PC-9 (cell line): ENCODE results near the gene TRA2B. TPM values are rescaled to one million over a fixed set of nuclear protein-coding genes. Genes with fewer than 3 reads are reported as not detected.

Source experiments
- Bru-seq: library from RNA; stranded (reverse); fragments of 400-500 nt; gene quantifications from one replicate; lab custom pipeline; 2021; lab: Mats Ljungman, UMichigan
- BruChase-seq, 2 experiments: library from RNA; stranded (reverse); fragments of 400-500 nt; gene quantifications; one replicate each; lab custom pipeline; 2021; lab: Mats Ljungman, UMichigan
- BruUV-seq: library from RNA; stranded (reverse); fragments of 400-500 nt; replicated peaks from 2 replicates; lab custom pipeline; 2021; lab: Mats Ljungman, UMichigan
- CTCF ChIA-PET: fragments of 300-600 bp; sonication (Branson Sonifier 250); formaldehyde crosslinking; loops from one replicate; lab custom pipeline; 2022; ENCODE audit warnings: antibody characterized with exemption; lab: Charles Lee
- POLR2A ChIA-PET: fragments of 300-600 bp; sonication (Branson Sonifier 250); formaldehyde crosslinking; loops from one replicate; lab custom pipeline; 2022; ENCODE audit warnings: antibody characterized with exemption; ENCODE audit not compliant: unreplicated experiment; lab: Charles Lee
- DNase-seq, 2 experiments: peaks; one replicate each; pipeline versions ENCODE4 v3.0.0 to v3.0.0-alpha.2; 2015 to 2022; ENCODE audit warnings: mixed read lengths in 1 of 2
- H2AFZ ChIP-seq: fragments of 200-600 bp; sonication (generic); 2 replicates; pipeline ENCODE4 v1.8.1; 2017; ENCODE audit warnings: antibody characterized with exemption
- H3F3A ChIP-seq: fragments of 200-600 bp; sonication (generic); 2 replicates; pipeline ENCODE4 v1.8.1; 2017; ENCODE audit warnings: antibody characterized with exemption, mild to moderate bottlenecking, low read depth; ENCODE audit not compliant: insufficient read depth
- H3K27ac ChIP-seq: fragments of 200-600 bp; sonication (generic); 2 replicates; pipeline ENCODE4 v1.6.1; 2016; ENCODE audit warnings: mixed run types
- H3K27me3 ChIP-seq: fragments of 200-600 bp; sonication (generic); 2 replicates; pipeline ENCODE4 v1.6.1; 2016; ENCODE audit warnings: low read depth, mixed run types; ENCODE audit not compliant: insufficient read depth
- H3K36me3 ChIP-seq: fragments of 200-600 bp; sonication (generic); 2 replicates; pipeline ENCODE4 v1.6.1; 2016; ENCODE audit warnings: low read depth, mixed run types
- H3K4me1 ChIP-seq: fragments of 200-600 bp; sonication (generic); replicated peaks from 2 replicates; pipeline ENCODE4 v1.6.1; 2016; ENCODE audit warnings: mixed run types; ENCODE audit not compliant: insufficient read depth
- H3K4me2 ChIP-seq: fragments of 200-600 bp; sonication (generic); 2 replicates; pipeline ENCODE4 v1.6.1; 2017; ENCODE audit warnings: mixed run types
- H3K4me3 ChIP-seq: fragments of 200-600 bp; sonication (generic); 2 replicates; pipeline ENCODE4 v1.6.1; 2016; ENCODE audit warnings: mixed run types
- H3K79me2 ChIP-seq: fragments of 200-600 bp; sonication (generic); 2 replicates; pipeline ENCODE4 v1.6.1; 2017; ENCODE audit warnings: low read depth, mixed run types
- H3K9me2 ChIP-seq: fragments of 200-600 bp; sonication (generic); 2 replicates; pipeline ENCODE4 v1.8.1; 2017; ENCODE audit warnings: mild to moderate bottlenecking; ENCODE audit not compliant: insufficient read depth
- H3K9me3 ChIP-seq: fragments of 200-600 bp; sonication (generic); 2 replicates; pipeline ENCODE4 v1.8.1; 2016; ENCODE audit warnings: low read depth; ENCODE audit not compliant: insufficient read depth
- H4K20me1 ChIP-seq: fragments of 200-600 bp; sonication (generic); 2 replicates; pipeline ENCODE4 v1.8.1; 2017; ENCODE audit not compliant: insufficient read depth
- EZH2 ChIP-seq: fragments of 200-600 bp; sonication (generic); IDR thresholded peaks from 2 replicates; pipeline ENCODE4 v1.8.0; 2017; ENCODE audit warnings: antibody characterized with exemption, low read depth
- intact Hi-C: fragments of 100-400 bp; cut with micrococcal nuclease; formaldehyde crosslinking; loops from one replicate; pipeline ENCODE4 v1.10.0; 2022; ENCODE audit not compliant: unreplicated experiment
- long read RNA-seq: library from polyadenylated mRNA; stranded (forward); transcript quantifications from one replicate; pipeline ENCODE4 v2.0.0, GENCODE V29; 2022
- total RNA-seq: library from RNA; stranded (reverse); gene quantifications from 2 replicates; pipeline ENCODE4 v1.2.3, GENCODE V29; 2021
- TF ChIP-seq, protein P1 (sequence below): fragments of 200-600 bp; sonication (generic); conservative IDR thresholded peaks from 2 replicates; pipeline ENCODE4 v1.6.1; 2017; ENCODE audit warnings: mixed run types, antibody characterized with exemption, mild to moderate bottlenecking, moderate library complexity

The TRA2B gene
- 117 and 158 TPM in 2 replicates for total RNA-seq
- Bru-seq, nascent RNA, result percentile 100 among the genes with signal in this experiment
- percentile 99 among the genes with signal in this experiment for BruChase-seq, experiment 1, labeled RNA remaining after a 2-hour chase
- BruChase-seq, experiment 2, labeled RNA remaining after a 6-hour chase, result percentile 98 among the genes with signal in this experiment
- long read RNA-seq, full-length matches to known transcripts, result 35 of 41 reads
- long read RNA-seq, partial matches to known transcripts, result 0 of 41 reads
- long read RNA-seq, other reads (novel, unspliced or antisense), result 6 of 41 reads

DNA sequence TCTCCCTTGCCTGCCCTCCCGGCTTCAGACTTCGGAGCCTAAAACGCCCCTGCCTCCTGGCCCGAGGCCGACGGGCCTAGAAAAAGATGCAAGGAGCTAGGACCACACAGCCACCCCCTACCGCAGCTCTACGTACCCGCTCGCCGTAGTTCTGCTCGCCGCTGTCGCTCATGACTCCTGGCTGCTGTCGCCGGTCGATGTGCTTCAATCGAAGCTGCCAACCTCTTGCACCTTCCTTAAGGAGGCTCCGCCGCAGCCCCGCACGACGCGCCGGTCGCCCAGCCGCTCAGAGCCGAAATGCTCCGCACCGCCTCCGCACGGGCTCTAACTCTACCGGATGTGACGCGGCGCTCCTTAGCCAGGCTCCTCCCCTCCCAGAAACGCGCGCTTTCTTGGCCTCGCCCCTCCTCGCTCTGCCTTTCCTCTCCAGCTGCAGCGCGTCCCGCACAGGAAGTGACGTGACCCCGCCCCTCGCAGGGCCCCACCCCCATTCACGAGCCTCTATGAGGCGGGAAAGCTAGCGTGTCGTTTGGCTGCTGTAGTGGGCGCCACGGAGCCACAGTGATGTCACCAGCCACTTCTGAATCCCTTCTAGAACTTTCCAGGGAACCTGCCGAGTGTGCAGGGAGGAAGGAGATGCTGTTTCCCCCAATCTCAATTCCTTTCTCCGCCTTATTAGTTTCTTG lies at the start of gene TRA2B:
Gene TRA2B (minus strand): TSS at position 326 of the 686 bp plus-strand sequence. CDS start 154 bp downstream, at position 172.
- intact Hi-C loops, result loop anchor here (1.0 to 2.0 kb wide), 2 partner anchors 22 to 115 kb away; no protein-coding TSS in a partner anchor
- Histone ChIP-seq H3K36me3 (peaks cover 31% of the 10 kb centered on the region), H3K4me2 (peak within 1 kb of the TSS; percentile 97), H3K27me3 (no peaks in the 10 kb centered on the region), H3K27ac (peak within 1 kb of the TSS; percentile 95), H3K4me3 (peak within 1 kb of the TSS; percentile 98), H3K79me2 (peaks cover 50% of the 10 kb centered on the region), H3K9me2 (no peaks in the 10 kb centered on the region), H3F3A (peaks cover 85% of the 10 kb centered on the region), H2AFZ (peak within 1 kb of the TSS; percentile 79), H3K9me3 (no peaks in the 10 kb centered on the region), H3K4me1 (peaks cover 64% of the 10 kb centered on the region), H4K20me1 (peaks cover 43% of the 10 kb centered on the region)
- ChIA-PET POLR2A (interaction anchor here (0.5 to 1.6 kb wide), 8 partner anchors 9 to 1249 kb away, joined by 3 to 24 read pairs (median 6); no protein-coding TSS in a partner anchor), CTCF (interaction anchor here (0.6 to 1.0 kb wide), 2 partner anchors 39 to 192 kb away, joined by 3 to 4 read pairs; no protein-coding TSS in a partner anchor)
- BruUV-seq, result no TSS peak
- peak; percentile 93 to 99 for DNase-seq
- no peak for TF ChIP-seq EZH2
- TF ChIP-seq, protein P1, sequence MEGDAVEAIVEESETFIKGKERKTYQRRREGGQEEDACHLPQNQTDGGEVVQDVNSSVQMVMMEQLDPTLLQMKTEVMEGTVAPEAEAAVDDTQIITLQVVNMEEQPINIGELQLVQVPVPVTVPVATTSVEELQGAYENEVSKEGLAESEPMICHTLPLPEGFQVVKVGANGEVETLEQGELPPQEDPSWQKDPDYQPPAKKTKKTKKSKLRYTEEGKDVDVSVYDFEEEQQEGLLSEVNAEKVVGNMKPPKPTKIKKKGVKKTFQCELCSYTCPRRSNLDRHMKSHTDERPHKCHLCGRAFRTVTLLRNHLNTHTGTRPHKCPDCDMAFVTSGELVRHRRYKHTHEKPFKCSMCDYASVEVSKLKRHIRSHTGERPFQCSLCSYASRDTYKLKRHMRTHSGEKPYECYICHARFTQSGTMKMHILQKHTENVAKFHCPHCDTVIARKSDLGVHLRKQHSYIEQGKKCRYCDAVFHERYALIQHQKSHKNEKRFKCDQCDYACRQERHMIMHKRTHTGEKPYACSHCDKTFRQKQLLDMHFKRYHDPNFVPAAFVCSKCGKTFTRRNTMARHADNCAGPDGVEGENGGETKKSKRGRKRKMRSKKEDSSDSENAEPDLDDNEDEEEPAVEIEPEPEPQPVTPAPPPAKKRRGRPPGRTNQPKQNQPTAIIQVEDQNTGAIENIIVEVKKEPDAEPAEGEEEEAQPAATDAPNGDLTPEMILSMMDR, result peak; percentile 22; the same call in 1 of the 2 replicates

- no peak overlapping the region for H3K4me2 ChIP-seq
- H4K20me1 ChIP-seq, result peaks cover 19% of the 10 kb centered on the region
- no peaks in the 10 kb centered on the region for H3K9me2 ChIP-seq
- no peak overlapping the region for H3K4me3 ChIP-seq
- no peak for TF ChIP-seq EZH2
- TF ChIP-seq, protein P1, result no peak
- no peaks in the 10 kb centered on the region for H3K79me2 ChIP-seq
- POLR2A ChIA-PET, result no interaction called here
- H3K27me3 ChIP-seq, result no peaks in the 10 kb centered on the region
- H3F3A ChIP-seq, result peaks cover 21% of the 10 kb centered on the region
- no peak overlapping the region for H2AFZ ChIP-seq
- H3K4me1 ChIP-seq, result no peaks in the 10 kb centered on the region
- intact Hi-C loops, result loop anchor here (10.0 kb wide), 1 partner anchor 1729 kb away; no protein-coding TSS in a partner anchor
- H3K9me3 ChIP-seq, result no peaks in the 10 kb centered on the region
- DNase-seq, result no peak
- no peak overlapping the region for H3K27ac ChIP-seq
- CTCF ChIA-PET, result no interaction called here
- no peaks in the 10 kb centered on the region for H3K36me3 ChIP-seq
- BruUV-seq, result no TSS peak
These were observed 48.5 kb upstream of the TRA2B start for GRCh38 chr3:185986198-185986777.

GRCh38 chr3:185984203-185984602 lies 46.4 kb upstream of the TRA2B start:
- Histone ChIP-seq H3K27ac (no peak overlapping the region), H3K9me3 (no peaks in the 10 kb centered on the region), H3K4me2 (no peak overlapping the region), H3K27me3 (no peaks in the 10 kb centered on the region), H3K79me2 (no peaks in the 10 kb centered on the region), H2AFZ (no peak overlapping the region), H3K36me3 (peaks cover 12% of the 10 kb centered on the region; the same call in 1 of the 2 replicates), H3K9me2 (no peaks in the 10 kb centered on the region), H3K4me3 (no peak overlapping the region), H4K20me1 (peaks cover 36% of the 10 kb centered on the region), H3K4me1 (no peaks in the 10 kb centered on the region), H3F3A (peaks cover 42% of the 10 kb centered on the region)
- TF ChIP-seq, protein P1, result no peak
- TF ChIP-seq EZH2, result no peak
- no peak for DNase-seq
- intact Hi-C loops, result loop anchor here (5.0 to 10.0 kb wide), 6 partner anchors 123 to 1731 kb away; partner anchors contain the start of gene ETV5
- ChIA-PET CTCF (no interaction called here), POLR2A (no interaction called here)
- no TSS peak for BruUV-seq
